ENCODE data around the gene DCAF6. TPM values are rescaled to one million over a fixed set of nuclear protein-coding genes. Genes with fewer than 3 reads are reported as not detected.

Gene DCAF6
- polyA plus RNA-seq, 2 donors: 17.7 to 18.0 TPM

DNA sequence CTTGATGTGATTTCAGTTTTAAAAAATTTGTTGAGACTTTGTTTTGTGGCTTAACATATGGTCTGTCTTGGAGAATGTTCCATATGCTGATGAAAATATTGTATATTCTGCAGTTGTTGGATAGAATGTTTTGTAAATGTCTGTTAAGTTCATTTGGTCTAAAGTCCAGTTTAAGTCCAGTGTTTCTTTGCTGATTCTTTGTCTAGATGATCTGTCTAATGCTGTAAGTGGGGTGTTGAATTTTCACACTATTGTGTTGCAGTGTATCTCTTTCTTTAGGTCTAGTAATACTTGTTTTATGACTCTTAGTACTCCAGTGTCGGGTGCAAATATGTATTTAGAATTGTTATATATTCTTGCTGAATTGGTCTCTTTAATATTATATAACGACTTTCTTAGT is 11.2 kb downstream of the DCAF6 start:
- H3K27me3 ChIP-seq (ENCODE audit: control insufficient read depth in 1 of 2, insufficient read depth in 2 of 2, low read length in 2 of 2): no peaks in the 10 kb centered on the region
- no peak overlapping the region for H3K4me3 ChIP-seq (ENCODE audit: low read depth in 1 of 2, low read length in 2 of 2)
- H3K27ac ChIP-seq (ENCODE audit: low read depth in 2 of 2, low read length in 1 of 2): no peak overlapping the region
- H3K4me1 ChIP-seq (ENCODE audit: control insufficient read depth in 2 of 2, insufficient read depth in 2 of 2, low read length in 1 of 2): no peaks in the 10 kb centered on the region
- peaks cover 0 to 4% of the 10 kb centered on the region in 2 donors for H3K36me3 ChIP-seq (ENCODE audit: control insufficient read depth in 2 of 2, insufficient read depth in 2 of 2, low read length in 1 of 2)
- 71 to 76% methylated on average over 2 of the region's 2 CpGs for WGBS, 2 donors
- H3K9me3 ChIP-seq (ENCODE audit: control insufficient read depth in 2 of 2, insufficient read depth in 1 of 2, low read depth in 1 of 2, low read length in 1 of 2): no peaks in the 10 kb centered on the region

- WGBS, 2 donors: 89 to 94% methylated on average over 3 of the region's 3 CpGs
- Histone ChIP-seq H3K27ac (ENCODE audit: low read depth in 2 of 2, low read length in 1 of 2) (no peak overlapping the region), H3K4me3 (ENCODE audit: low read depth in 1 of 2, low read length in 2 of 2) (no peak overlapping the region), H3K36me3 (ENCODE audit: control insufficient read depth in 2 of 2, insufficient read depth in 2 of 2, low read length in 1 of 2) (peaks cover 0 to 4% of the 10 kb centered on the region in 2 donors), H3K27me3 (ENCODE audit: control insufficient read depth in 1 of 2, insufficient read depth in 2 of 2, low read length in 2 of 2) (no peaks in the 10 kb centered on the region), H3K9me3 (ENCODE audit: control insufficient read depth in 2 of 2, insufficient read depth in 1 of 2, low read depth in 1 of 2, low read length in 1 of 2) (no peaks in the 10 kb centered on the region), H3K4me1 (ENCODE audit: control insufficient read depth in 2 of 2, insufficient read depth in 2 of 2, low read length in 1 of 2) (no peaks in the 10 kb centered on the region)
Measured at GRCh38 chr1:167949785-167950184, 13.3 kb downstream of the DCAF6 start.

- Histone ChIP-seq H3K27ac (ENCODE audit: low read depth in 2 of 2, low read length in 1 of 2) (no peak overlapping the region), H3K9me3 (ENCODE audit: control insufficient read depth in 2 of 2, insufficient read depth in 1 of 2, low read depth in 1 of 2, low read length in 1 of 2) (no peaks in the 10 kb centered on the region), H3K4me1 (ENCODE audit: control insufficient read depth in 2 of 2, insufficient read depth in 2 of 2, low read length in 1 of 2) (no peaks in the 10 kb centered on the region), H3K27me3 (ENCODE audit: control insufficient read depth in 1 of 2, insufficient read depth in 2 of 2, low read length in 2 of 2) (no peaks in the 10 kb centered on the region), H3K4me3 (ENCODE audit: low read depth in 1 of 2, low read length in 2 of 2) (no peak overlapping the region), H3K36me3 (ENCODE audit: control insufficient read depth in 2 of 2, insufficient read depth in 2 of 2, low read length in 1 of 2) (peaks cover 0 to 4% of the 10 kb centered on the region in 2 donors)
- WGBS, 2 donors: 37 to 49% methylated on average over 1 of the region's 1 CpG
Measured at GRCh38 chr1:167950569-167950968, 14.1 kb downstream of the DCAF6 start.

- H3K9me3 ChIP-seq (ENCODE audit: control insufficient read depth in 2 of 2, insufficient read depth in 1 of 2, low read depth in 1 of 2, low read length in 1 of 2): no peaks in the 10 kb centered on the region
- H3K4me1 ChIP-seq (ENCODE audit: control insufficient read depth in 2 of 2, insufficient read depth in 2 of 2, low read length in 1 of 2): no peaks in the 10 kb centered on the region
- no peaks in the 10 kb centered on the region for H3K27me3 ChIP-seq (ENCODE audit: control insufficient read depth in 1 of 2, insufficient read depth in 2 of 2, low read length in 2 of 2)
- no peak overlapping the region for H3K27ac ChIP-seq (ENCODE audit: low read depth in 2 of 2, low read length in 1 of 2)
- H3K36me3 ChIP-seq (ENCODE audit: control insufficient read depth in 2 of 2, insufficient read depth in 2 of 2, low read length in 1 of 2): peaks cover 0 to 8% of the 10 kb centered on the region in 2 donors
- no peak overlapping the region for H3K4me3 ChIP-seq (ENCODE audit: low read depth in 1 of 2, low read length in 2 of 2)
- 94 to 98% methylated on average over 2 of the region's 2 CpGs for WGBS, 2 donors
Measured at GRCh38 chr1:167955915-167956314, 19.4 kb downstream of the DCAF6 start.

- no peaks in the 10 kb centered on the region for H3K9me3 ChIP-seq (ENCODE audit: control insufficient read depth in 2 of 2, insufficient read depth in 1 of 2, low read depth in 1 of 2, low read length in 1 of 2)
- H3K4me1 ChIP-seq (ENCODE audit: control insufficient read depth in 2 of 2, insufficient read depth in 2 of 2, low read length in 1 of 2): no peaks in the 10 kb centered on the region
- H3K27me3 ChIP-seq (ENCODE audit: control insufficient read depth in 1 of 2, insufficient read depth in 2 of 2, low read length in 2 of 2): no peaks in the 10 kb centered on the region
- H3K4me3 ChIP-seq (ENCODE audit: low read depth in 1 of 2, low read length in 2 of 2): no peak overlapping the region
- H3K27ac ChIP-seq (ENCODE audit: low read depth in 2 of 2, low read length in 1 of 2): no peak overlapping the region
- peaks cover 0 to 4% of the 10 kb centered on the region in 2 donors for H3K36me3 ChIP-seq (ENCODE audit: control insufficient read depth in 2 of 2, insufficient read depth in 2 of 2, low read length in 1 of 2)
Measured at GRCh38 chr1:167957710-167958109, 21.2 kb downstream of the DCAF6 start.

- H3K9me3 ChIP-seq (ENCODE audit: control insufficient read depth in 2 of 2, insufficient read depth in 1 of 2, low read depth in 1 of 2, low read length in 1 of 2): no peaks in the 10 kb centered on the region
- H3K27me3 ChIP-seq (ENCODE audit: control insufficient read depth in 1 of 2, insufficient read depth in 2 of 2, low read length in 2 of 2): no peaks in the 10 kb centered on the region
- 85 to 86% methylated on average over 4 of the region's 4 CpGs for WGBS, 2 donors
- no peak overlapping the region for H3K4me3 ChIP-seq (ENCODE audit: low read depth in 1 of 2, low read length in 2 of 2)
- H3K4me1 ChIP-seq (ENCODE audit: control insufficient read depth in 2 of 2, insufficient read depth in 2 of 2, low read length in 1 of 2): peaks cover 0 to 2% of the 10 kb centered on the region in 2 donors
- H3K36me3 ChIP-seq (ENCODE audit: control insufficient read depth in 2 of 2, insufficient read depth in 2 of 2, low read length in 1 of 2): no peaks in the 10 kb centered on the region
- no peak overlapping the region for H3K27ac ChIP-seq (ENCODE audit: low read depth in 2 of 2, low read length in 1 of 2)
Measured at GRCh38 chr1:167964646-167965045, 28.2 kb downstream of the DCAF6 start.

DNA sequence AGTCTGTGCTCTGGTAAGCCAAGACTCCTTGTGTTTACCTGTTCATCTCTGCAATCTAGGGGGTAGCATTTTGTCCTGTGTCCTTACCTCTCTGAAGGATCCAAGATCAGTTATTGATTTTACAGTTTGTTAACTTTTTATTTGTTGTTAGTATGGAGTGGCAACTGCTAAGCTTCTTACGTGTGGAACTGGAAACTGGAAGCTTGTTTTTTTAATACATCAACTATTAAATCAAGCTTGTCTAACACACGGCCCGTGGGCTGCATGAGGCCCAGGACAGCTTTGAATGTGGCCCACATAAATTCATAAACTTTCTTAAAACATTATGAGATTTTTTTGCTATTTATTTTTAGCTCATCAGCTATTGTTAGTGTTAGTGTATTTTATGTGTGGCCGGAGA is 29.6 kb downstream of the DCAF6 start:
- H3K4me1 ChIP-seq (ENCODE audit: control insufficient read depth in 2 of 2, insufficient read depth in 2 of 2, low read length in 1 of 2): peaks cover 0 to 2% of the 10 kb centered on the region in 2 donors
- no peaks in the 10 kb centered on the region for H3K36me3 ChIP-seq (ENCODE audit: control insufficient read depth in 2 of 2, insufficient read depth in 2 of 2, low read length in 1 of 2)
- no peak overlapping the region for H3K4me3 ChIP-seq (ENCODE audit: low read depth in 1 of 2, low read length in 2 of 2)
- H3K27me3 ChIP-seq (ENCODE audit: control insufficient read depth in 1 of 2, insufficient read depth in 2 of 2, low read length in 2 of 2): no peaks in the 10 kb centered on the region
- WGBS, 2 donors: 64 to 83% methylated on average over 4 of the region's 4 CpGs
- H3K9me3 ChIP-seq (ENCODE audit: control insufficient read depth in 2 of 2, insufficient read depth in 1 of 2, low read depth in 1 of 2, low read length in 1 of 2): no peaks in the 10 kb centered on the region
- no peak overlapping the region for H3K27ac ChIP-seq (ENCODE audit: low read depth in 2 of 2, low read length in 1 of 2)

DNA sequence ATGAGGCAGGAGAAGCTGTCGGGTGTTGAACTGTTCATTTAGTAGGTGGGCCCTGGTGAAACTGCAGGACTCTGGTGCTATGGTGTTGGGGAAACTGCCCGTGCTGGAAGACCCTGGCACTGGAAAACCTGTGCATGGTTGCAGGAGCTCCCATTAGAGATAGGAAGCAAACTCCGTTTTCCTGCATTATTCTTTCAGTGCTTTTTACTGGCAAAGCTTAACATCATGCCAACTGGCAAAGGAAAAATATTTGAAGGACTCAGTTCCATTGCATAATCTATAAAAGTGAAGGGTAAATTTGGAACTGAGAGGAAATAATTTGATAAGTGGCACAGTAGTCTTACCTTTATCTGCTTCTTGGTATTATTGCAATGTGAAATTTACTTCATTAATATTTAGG is 32.1 kb downstream of the DCAF6 start:
- no peaks in the 10 kb centered on the region for H3K9me3 ChIP-seq (ENCODE audit: control insufficient read depth in 2 of 2, insufficient read depth in 1 of 2, low read depth in 1 of 2, low read length in 1 of 2)
- H3K27ac ChIP-seq (ENCODE audit: low read depth in 2 of 2, low read length in 1 of 2): no peak overlapping the region
- H3K4me1 ChIP-seq (ENCODE audit: control insufficient read depth in 2 of 2, insufficient read depth in 2 of 2, low read length in 1 of 2): peaks cover 0 to 2% of the 10 kb centered on the region in 2 donors
- H3K36me3 ChIP-seq (ENCODE audit: control insufficient read depth in 2 of 2, insufficient read depth in 2 of 2, low read length in 1 of 2): no peaks in the 10 kb centered on the region
- no peak overlapping the region for H3K4me3 ChIP-seq (ENCODE audit: low read depth in 1 of 2, low read length in 2 of 2)
- H3K27me3 ChIP-seq (ENCODE audit: control insufficient read depth in 1 of 2, insufficient read depth in 2 of 2, low read length in 2 of 2): no peaks in the 10 kb centered on the region
- 85 to 87% methylated on average over 3 of the region's 3 CpGs for whole genome bisulfite sequencing, 2 donors

- 80 to 84% methylated on average over 2 of the region's 2 CpGs for WGBS, 2 donors
- Histone ChIP-seq H3K9me3 (ENCODE audit: control insufficient read depth in 2 of 2, insufficient read depth in 1 of 2, low read depth in 1 of 2, low read length in 1 of 2) (no peaks in the 10 kb centered on the region), H3K27me3 (ENCODE audit: control insufficient read depth in 1 of 2, insufficient read depth in 2 of 2, low read length in 2 of 2) (no peaks in the 10 kb centered on the region), H3K36me3 (ENCODE audit: control insufficient read depth in 2 of 2, insufficient read depth in 2 of 2, low read length in 1 of 2) (no peaks in the 10 kb centered on the region), H3K27ac (ENCODE audit: low read depth in 2 of 2, low read length in 1 of 2) (no peak overlapping the region), H3K4me1 (ENCODE audit: control insufficient read depth in 2 of 2, insufficient read depth in 2 of 2, low read length in 1 of 2) (no peaks in the 10 kb centered on the region), H3K4me3 (ENCODE audit: low read depth in 1 of 2, low read length in 2 of 2) (no peak overlapping the region)
Measured at GRCh38 chr1:167973832-167974231, 37.3 kb downstream of the DCAF6 start.

DNA sequence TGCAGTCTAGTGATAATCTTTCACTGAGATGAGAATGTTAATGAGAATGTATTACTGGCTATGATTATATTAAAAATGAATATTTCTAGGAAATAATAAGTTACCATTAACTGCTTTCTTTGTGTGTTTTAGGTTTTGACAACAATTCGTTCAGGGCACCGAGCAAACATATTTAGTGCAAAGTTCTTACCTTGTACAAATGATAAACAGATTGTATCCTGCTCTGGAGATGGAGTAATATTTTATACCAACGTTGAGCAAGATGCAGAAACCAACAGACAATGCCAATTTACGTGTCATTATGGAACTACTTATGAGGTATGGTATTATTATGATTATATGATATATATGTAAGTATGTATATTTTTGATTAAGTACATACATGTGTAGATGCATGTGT is 38.2 kb downstream of the DCAF6 start:
- no peak overlapping the region for H3K4me3 ChIP-seq (ENCODE audit: low read depth in 1 of 2, low read length in 2 of 2)
- no peaks in the 10 kb centered on the region for H3K9me3 ChIP-seq (ENCODE audit: control insufficient read depth in 2 of 2, insufficient read depth in 1 of 2, low read depth in 1 of 2, low read length in 1 of 2)
- no peaks in the 10 kb centered on the region for H3K36me3 ChIP-seq (ENCODE audit: control insufficient read depth in 2 of 2, insufficient read depth in 2 of 2, low read length in 1 of 2)
- no peaks in the 10 kb centered on the region for H3K27me3 ChIP-seq (ENCODE audit: control insufficient read depth in 1 of 2, insufficient read depth in 2 of 2, low read length in 2 of 2)
- H3K4me1 ChIP-seq (ENCODE audit: control insufficient read depth in 2 of 2, insufficient read depth in 2 of 2, low read length in 1 of 2): no peaks in the 10 kb centered on the region
- no peak overlapping the region for H3K27ac ChIP-seq (ENCODE audit: low read depth in 2 of 2, low read length in 1 of 2)
- WGBS, 2 donors: 88 to 89% methylated on average over 4 of the region's 4 CpGs
